ENCODE data around the gene PLCB4.

The PLCB4 gene

DNA sequence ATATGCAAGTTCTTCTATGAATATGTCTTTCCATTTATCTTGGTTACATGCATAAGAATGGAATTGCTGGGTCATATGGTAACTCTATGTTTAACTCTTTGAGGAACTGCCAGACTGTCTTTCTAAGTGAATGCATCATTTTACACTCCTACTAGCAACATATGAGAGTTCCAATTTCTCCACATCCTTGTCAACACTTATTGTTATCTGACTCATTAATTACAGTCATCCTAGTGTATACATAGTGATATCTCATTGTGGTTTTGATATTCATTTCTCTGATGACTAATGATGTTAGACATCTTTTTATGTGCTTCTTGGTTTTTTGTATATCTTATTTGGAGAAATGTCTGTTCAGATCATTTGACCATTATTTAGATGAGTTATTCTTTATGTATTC lies 348.8 kb downstream of the PLCB4 start:
- H2AK5ac ChIP-seq (ENCODE audit: low read length, severe bottlenecking): no peak overlapping the region
- H3K36me3 ChIP-seq (ENCODE audit: control insufficient read depth in 1 of 2, insufficient read depth in 2 of 2, low read depth in 1 of 2, low read length in 2 of 2): peaks cover 0 to 28% of the 10 kb centered on the region in 2 experiments
- no peak overlapping the region for H3K23ac ChIP-seq (ENCODE audit: low read length in 2 of 2)
- H2BK12ac ChIP-seq (ENCODE audit: low read length in 2 of 2): no peak overlapping the region
- no peak overlapping the region for H3K4ac ChIP-seq (ENCODE audit: low read depth in 1 of 2, low read length in 2 of 2)
- no peak overlapping the region for H2BK120ac ChIP-seq (ENCODE audit: low read depth, low read length)
- H2BK15ac ChIP-seq (ENCODE audit: low read depth, poor library complexity, severe bottlenecking): no peak overlapping the region
- no peak overlapping the region for H3K14ac ChIP-seq (ENCODE audit: low read length in 2 of 2)
- H3K27me3 ChIP-seq (ENCODE audit: control insufficient read depth in 1 of 2, insufficient read depth in 1 of 2, low read length in 2 of 2): no peaks in the 10 kb centered on the region
- H2AFZ ChIP-seq (ENCODE audit: low read depth, low read length): no peak overlapping the region
- H3K79me1 ChIP-seq (replicated peaks; ENCODE audit: low read length, poor library complexity, severe bottlenecking): peaks cover 1% of the 10 kb centered on the region
- peak; percentile 27 for DNase-seq
- H3K9ac ChIP-seq (ENCODE audit: low read length): no peak overlapping the region
- no peak overlapping the region for H3K18ac ChIP-seq (ENCODE audit: low read depth in 1 of 2, low read length in 2 of 2)
- H3K4me2 ChIP-seq (ENCODE audit: low read length, poor library complexity, severe bottlenecking): no peak overlapping the region
- no peak overlapping the region for H4K91ac ChIP-seq (ENCODE audit: low read length)
- H2BK5ac ChIP-seq (ENCODE audit: low read depth, low read length, poor library complexity, severe bottlenecking): no peak overlapping the region
- no peaks in the 10 kb centered on the region for H3K9me3 ChIP-seq (ENCODE audit: control insufficient read depth, low read length)
- no peaks in the 10 kb centered on the region for H3K4me1 ChIP-seq (ENCODE audit: control insufficient read depth, insufficient read depth, low read depth, low read length)
- H3K27ac ChIP-seq (ENCODE audit: low read length, poor library complexity, severe bottlenecking): no peak overlapping the region
- H4K8ac ChIP-seq (ENCODE audit: low read length): no peak overlapping the region
- no peak overlapping the region for H3K4me3 ChIP-seq (ENCODE audit: insufficient read depth in 1 of 2, low read depth in 1 of 2, low read length in 2 of 2)

DNA sequence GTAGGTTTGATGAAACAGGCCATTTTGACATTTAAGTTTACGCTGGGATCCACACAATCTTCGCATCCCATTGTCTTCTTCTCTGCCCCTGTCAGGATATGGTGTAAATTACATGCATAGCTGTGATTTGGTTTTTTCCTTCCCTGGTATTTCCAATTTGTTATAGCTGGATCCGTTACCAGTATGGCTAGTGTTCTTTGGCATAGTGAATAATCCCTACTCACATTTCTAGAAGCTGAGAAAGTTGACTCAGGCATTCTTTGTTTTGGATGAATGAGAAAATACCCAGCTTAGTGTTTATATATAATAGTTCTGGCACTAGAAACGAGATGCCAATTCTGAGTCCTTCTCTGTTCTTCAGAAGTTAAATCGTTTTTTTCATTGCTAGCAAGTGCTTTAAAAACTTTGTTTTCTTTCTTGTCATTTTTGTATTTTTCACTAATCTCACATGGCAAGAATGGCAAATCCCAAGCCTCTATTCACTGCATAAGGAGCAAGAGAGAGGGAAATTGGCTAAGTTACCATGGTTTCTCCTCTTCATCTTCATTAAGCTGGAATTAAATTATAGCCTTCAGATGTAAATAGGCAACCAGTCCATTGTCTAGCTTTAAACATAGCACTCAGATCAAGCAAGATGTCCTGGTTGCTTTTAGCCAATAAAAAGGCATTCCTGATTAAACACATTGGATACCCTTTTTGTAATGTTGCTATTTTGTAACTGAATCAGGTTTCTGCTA lies 353.6 kb downstream of the PLCB4 start:
- Histone ChIP-seq H3K4ac (ENCODE audit: low read depth in 1 of 2, low read length in 2 of 2) (no peak overlapping the region), H2BK5ac (ENCODE audit: low read depth, low read length, poor library complexity, severe bottlenecking) (no peak overlapping the region), H3K4me3 (ENCODE audit: insufficient read depth in 1 of 2, low read depth in 1 of 2, low read length in 2 of 2) (no peak overlapping the region), H3K23ac (ENCODE audit: low read length in 2 of 2) (no peak overlapping the region), H3K36me3 (ENCODE audit: control insufficient read depth in 1 of 2, insufficient read depth in 2 of 2, low read depth in 1 of 2, low read length in 2 of 2) (peaks cover 0 to 20% of the 10 kb centered on the region in 2 experiments), H3K27ac (ENCODE audit: low read length, poor library complexity, severe bottlenecking) (peak overlapping the region; percentile 20), H2AK5ac (ENCODE audit: low read length, severe bottlenecking) (no peak overlapping the region), H3K4me1 (ENCODE audit: control insufficient read depth, insufficient read depth, low read depth, low read length) (no peaks in the 10 kb centered on the region), H2BK120ac (ENCODE audit: low read depth, low read length) (no peak overlapping the region), H3K27me3 (ENCODE audit: control insufficient read depth in 1 of 2, insufficient read depth in 1 of 2, low read length in 2 of 2) (peaks cover 0 to 8% of the 10 kb centered on the region in 2 experiments), H3K79me1 (replicated peaks; ENCODE audit: low read length, poor library complexity, severe bottlenecking) (no peaks in the 10 kb centered on the region), H3K18ac (ENCODE audit: low read depth in 1 of 2, low read length in 2 of 2) (no peak overlapping the region), H4K8ac (ENCODE audit: low read length) (no peak overlapping the region), H3K4me2 (ENCODE audit: low read length, poor library complexity, severe bottlenecking) (no peak overlapping the region), H3K9me3 (ENCODE audit: control insufficient read depth, low read length) (no peaks in the 10 kb centered on the region), H3K9ac (ENCODE audit: low read length) (no peak overlapping the region), H4K91ac (ENCODE audit: low read length) (no peak overlapping the region), H2BK15ac (ENCODE audit: low read depth, poor library complexity, severe bottlenecking) (no peak overlapping the region), H2BK12ac (ENCODE audit: low read length in 2 of 2) (no peak overlapping the region), H2AFZ (ENCODE audit: low read depth, low read length) (no peak overlapping the region), H3K14ac (ENCODE audit: low read length in 2 of 2) (no peak overlapping the region)
- WGBS: 95% methylated on average over 4 of the region's 5 CpGs
- DNase-seq: no peak

DNA sequence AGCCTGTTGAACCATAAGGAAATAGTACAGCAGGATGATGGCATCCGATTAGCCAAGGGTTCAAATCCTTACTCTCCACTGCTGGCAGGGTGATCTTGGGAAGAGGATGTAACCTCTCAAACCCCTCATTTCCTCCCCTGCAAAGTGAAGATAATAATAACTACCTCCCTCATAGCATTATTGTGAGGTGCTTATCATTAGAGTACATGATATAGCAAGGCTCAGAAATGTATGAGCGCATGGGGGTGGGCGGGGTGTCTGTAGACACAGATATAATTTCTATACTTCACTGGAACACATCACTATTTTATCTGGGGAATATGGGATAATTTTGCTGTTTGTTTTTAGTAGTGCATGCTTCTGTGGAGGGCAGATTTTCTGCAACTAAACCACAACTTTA lies 355.7 kb downstream of the PLCB4 start:
- peaks cover 0 to 22% of the 10 kb centered on the region in 2 experiments for H3K36me3 ChIP-seq (ENCODE audit: control insufficient read depth in 1 of 2, insufficient read depth in 2 of 2, low read depth in 1 of 2, low read length in 2 of 2)
- H3K27me3 ChIP-seq (ENCODE audit: control insufficient read depth in 1 of 2, insufficient read depth in 1 of 2, low read length in 2 of 2): peaks cover 0 to 8% of the 10 kb centered on the region in 2 experiments
- H2BK12ac ChIP-seq (ENCODE audit: low read length in 2 of 2): no peak overlapping the region
- H3K14ac ChIP-seq (ENCODE audit: low read length in 2 of 2): no peak overlapping the region
- H3K4me3 ChIP-seq (ENCODE audit: insufficient read depth in 1 of 2, low read depth in 1 of 2, low read length in 2 of 2): no peak overlapping the region
- H3K4me2 ChIP-seq (ENCODE audit: low read length, poor library complexity, severe bottlenecking): no peak overlapping the region
- no peak overlapping the region for H3K18ac ChIP-seq (ENCODE audit: low read depth in 1 of 2, low read length in 2 of 2)
- no CpG with 5 or more reads among the region's 3 CpGs for WGBS
- H2BK5ac ChIP-seq (ENCODE audit: low read depth, low read length, poor library complexity, severe bottlenecking): no peak overlapping the region
- H3K23ac ChIP-seq (ENCODE audit: low read length in 2 of 2): no peak overlapping the region
- no peak overlapping the region for H2AFZ ChIP-seq (ENCODE audit: low read depth, low read length)
- no peak overlapping the region for H4K8ac ChIP-seq (ENCODE audit: low read length)
- no peak overlapping the region for H3K4ac ChIP-seq (ENCODE audit: low read depth in 1 of 2, low read length in 2 of 2)
- no peak overlapping the region for H2AK5ac ChIP-seq (ENCODE audit: low read length, severe bottlenecking)
- no peak overlapping the region for H4K91ac ChIP-seq (ENCODE audit: low read length)
- no peak for DNase-seq
- no peak overlapping the region for H3K27ac ChIP-seq (ENCODE audit: low read length, poor library complexity, severe bottlenecking)
- H3K9me3 ChIP-seq (ENCODE audit: control insufficient read depth, low read length): no peaks in the 10 kb centered on the region
- no peaks in the 10 kb centered on the region for H3K4me1 ChIP-seq (ENCODE audit: control insufficient read depth, insufficient read depth, low read depth, low read length)
- H3K9ac ChIP-seq (ENCODE audit: low read length): no peak overlapping the region
- H3K79me1 ChIP-seq (replicated peaks; ENCODE audit: low read length, poor library complexity, severe bottlenecking): no peaks in the 10 kb centered on the region
- no peak overlapping the region for H2BK15ac ChIP-seq (ENCODE audit: low read depth, poor library complexity, severe bottlenecking)
- no peak overlapping the region for H2BK120ac ChIP-seq (ENCODE audit: low read depth, low read length)

DNA sequence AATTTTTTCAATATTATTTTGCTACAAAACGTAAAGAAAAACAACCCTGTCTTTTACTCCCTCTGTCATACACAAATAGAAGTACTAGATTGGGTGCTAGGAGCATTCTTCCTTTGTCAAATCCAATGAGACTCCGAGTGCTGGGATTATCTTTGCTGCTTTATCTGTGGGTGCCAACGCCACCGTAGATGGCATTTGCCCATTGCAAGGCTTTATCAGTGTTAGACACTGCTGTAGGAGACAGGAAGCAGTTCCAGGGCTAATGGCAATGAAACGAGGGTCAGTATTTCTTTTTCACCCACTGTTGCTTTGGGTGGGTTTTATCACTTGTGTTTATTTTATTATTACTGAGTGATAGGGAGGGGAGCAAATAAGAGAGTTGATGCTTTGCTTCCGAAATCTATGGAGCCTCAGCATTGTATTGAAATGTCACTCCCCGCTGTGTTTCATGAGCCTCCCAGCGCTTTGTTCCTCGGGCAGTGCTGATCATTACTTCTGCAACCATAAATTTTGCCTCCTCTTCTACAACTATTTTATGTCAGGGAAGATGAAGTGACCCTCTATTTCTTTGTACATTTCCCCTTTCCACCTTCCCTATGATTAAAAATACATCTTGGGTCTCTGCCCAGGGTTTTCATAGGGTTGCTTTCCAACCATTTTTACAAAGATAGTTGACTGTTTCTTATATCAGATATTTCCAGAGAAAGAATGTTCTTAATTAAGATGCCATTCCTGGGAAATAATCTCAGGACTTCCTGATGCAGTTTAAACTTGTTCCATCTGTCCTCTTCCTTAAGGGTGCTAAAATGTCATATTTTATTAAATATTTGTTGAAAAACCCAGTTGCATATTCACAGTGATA lies 358.8 kb downstream of the PLCB4 start:
- Histone ChIP-seq H3K9ac (ENCODE audit: low read length) (no peak overlapping the region), H3K4ac (ENCODE audit: low read depth in 1 of 2, low read length in 2 of 2) (no peak overlapping the region), H3K18ac (ENCODE audit: low read depth in 1 of 2, low read length in 2 of 2) (no peak overlapping the region), H4K8ac (ENCODE audit: low read length) (no peak overlapping the region), H2BK5ac (ENCODE audit: low read depth, low read length, poor library complexity, severe bottlenecking) (no peak overlapping the region), H3K4me1 (ENCODE audit: control insufficient read depth, insufficient read depth, low read depth, low read length) (no peaks in the 10 kb centered on the region), H3K4me3 (ENCODE audit: insufficient read depth in 1 of 2, low read depth in 1 of 2, low read length in 2 of 2) (no peak overlapping the region), H3K23ac (ENCODE audit: low read length in 2 of 2) (no peak overlapping the region), H3K27ac (ENCODE audit: low read length, poor library complexity, severe bottlenecking) (no peak overlapping the region), H3K9me3 (ENCODE audit: control insufficient read depth, low read length) (no peaks in the 10 kb centered on the region), H2BK15ac (ENCODE audit: low read depth, poor library complexity, severe bottlenecking) (no peak overlapping the region), H4K91ac (ENCODE audit: low read length) (no peak overlapping the region), H2AFZ (ENCODE audit: low read depth, low read length) (no peak overlapping the region), H3K27me3 (ENCODE audit: control insufficient read depth in 1 of 2, insufficient read depth in 1 of 2, low read length in 2 of 2) (peaks cover 0 to 8% of the 10 kb centered on the region in 2 experiments), H3K14ac (ENCODE audit: low read length in 2 of 2) (no peak overlapping the region), H3K79me1 (replicated peaks; ENCODE audit: low read length, poor library complexity, severe bottlenecking) (no peaks in the 10 kb centered on the region), H2BK120ac (ENCODE audit: low read depth, low read length) (no peak overlapping the region), H3K36me3 (ENCODE audit: control insufficient read depth in 1 of 2, insufficient read depth in 2 of 2, low read depth in 1 of 2, low read length in 2 of 2) (peaks cover 0 to 20% of the 10 kb centered on the region in 2 experiments), H2BK12ac (ENCODE audit: low read length in 2 of 2) (no peak overlapping the region), H3K4me2 (ENCODE audit: low read length, poor library complexity, severe bottlenecking) (no peak overlapping the region), H2AK5ac (ENCODE audit: low read length, severe bottlenecking) (no peak overlapping the region)
- DNase-seq: no peak
- 92% methylated on average over 8 of the region's 9 CpGs for WGBS
